Activated T-cell treated with anti-CD3 and anti-CD28 coated beads for 1 hour (primary cell): ENCODE results near the gene RALGAPA2.

Source experiments
- DNase-seq: peaks from one replicate; pipeline ENCODE4 v3.0.0-alpha.2; 2020; ENCODE audit warnings: low read depth

The RALGAPA2 gene

DNA sequence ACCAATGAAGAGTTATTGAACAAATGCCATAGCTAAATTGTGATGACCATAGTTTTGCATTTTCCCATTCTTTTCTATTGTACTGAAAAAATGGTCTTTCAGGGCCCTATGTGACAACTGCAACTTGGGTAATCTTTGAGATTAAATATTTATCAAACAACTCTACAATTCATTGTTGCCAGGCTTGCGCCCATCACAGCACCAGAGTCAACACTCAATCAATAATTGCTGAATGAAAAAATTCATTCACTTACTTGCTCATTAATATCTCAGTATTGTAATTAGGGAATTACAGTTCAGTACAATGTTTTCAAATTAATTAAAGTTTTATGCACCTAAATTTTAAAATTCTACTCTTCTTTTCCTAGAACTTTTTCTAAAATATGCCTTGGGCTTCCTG is 7.7 kb upstream of the RALGAPA2 start:
- no peak for DNase-seq

DNA sequence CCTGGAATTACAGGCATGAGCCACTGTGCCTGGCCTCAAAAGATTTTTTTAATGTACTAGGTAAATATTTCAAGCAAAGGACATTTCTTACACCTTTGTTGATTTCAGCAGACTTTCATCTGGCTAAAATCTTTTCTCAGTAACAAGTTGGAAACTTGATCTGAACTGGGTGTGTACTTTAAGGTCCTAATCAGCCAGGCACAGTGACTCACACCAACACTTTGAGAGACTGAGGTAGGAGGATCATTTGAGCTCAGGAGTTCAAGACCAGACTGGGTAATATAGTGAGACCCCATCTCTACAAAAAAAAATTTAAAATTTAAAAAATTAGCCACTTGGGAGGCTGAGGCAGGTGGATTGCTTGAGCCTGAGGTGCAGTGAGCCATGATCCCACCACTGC is 7.0 kb upstream of the RALGAPA2 start:
- no peak for DNase-seq

DNA sequence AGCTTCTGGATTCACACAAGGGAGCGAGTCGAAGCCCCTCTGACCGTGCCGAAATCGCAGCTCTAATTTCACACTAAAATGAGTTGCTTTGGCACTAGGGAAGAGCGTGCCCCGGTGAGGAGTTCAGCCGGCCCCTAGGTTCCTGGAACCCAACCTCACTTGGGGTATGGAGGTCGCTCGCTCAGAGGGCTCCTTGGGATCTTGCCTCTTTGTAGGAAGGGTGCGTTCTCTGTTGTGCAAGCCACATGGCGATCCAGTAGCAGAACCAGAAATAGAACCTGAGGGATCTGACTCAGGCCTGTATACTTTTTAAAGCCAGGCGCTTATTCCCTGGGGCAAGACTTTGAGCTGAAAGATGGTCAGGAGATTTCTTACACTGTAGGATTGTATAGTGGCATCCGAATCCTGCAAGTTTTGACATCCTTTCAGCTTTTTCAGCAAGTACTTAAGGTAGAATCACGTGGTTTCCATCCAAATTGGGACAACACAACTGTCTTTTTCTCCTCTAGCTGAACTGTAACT is 861 bp upstream of the RALGAPA2 start:
- DNase-seq, result no peak

DNA sequence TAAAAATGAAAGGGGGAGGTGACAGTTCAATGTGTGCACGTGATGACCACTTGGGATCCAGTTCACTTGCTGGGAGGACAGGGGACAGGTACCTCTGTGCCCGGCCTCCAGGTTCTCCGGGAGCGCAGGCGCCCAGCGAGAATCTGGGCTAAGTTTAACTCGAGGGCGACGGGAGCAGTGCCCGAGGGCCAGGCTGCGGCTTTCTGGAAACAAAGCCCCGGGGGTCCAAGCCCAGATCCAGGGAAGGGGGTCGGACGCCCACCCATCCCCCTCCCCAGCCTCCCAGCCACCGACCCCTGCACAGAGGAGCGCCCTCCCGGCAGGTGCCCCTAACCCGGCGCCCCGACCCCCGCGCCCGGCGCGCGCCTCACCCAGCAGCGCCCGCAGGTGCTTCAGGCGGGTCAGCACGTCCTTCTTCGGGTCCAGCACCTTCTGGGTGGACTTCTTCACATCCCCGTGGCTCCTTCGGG is 405 bp downstream of the RALGAPA2 start:
- DNase-seq, result peak; percentile 5

DNA sequence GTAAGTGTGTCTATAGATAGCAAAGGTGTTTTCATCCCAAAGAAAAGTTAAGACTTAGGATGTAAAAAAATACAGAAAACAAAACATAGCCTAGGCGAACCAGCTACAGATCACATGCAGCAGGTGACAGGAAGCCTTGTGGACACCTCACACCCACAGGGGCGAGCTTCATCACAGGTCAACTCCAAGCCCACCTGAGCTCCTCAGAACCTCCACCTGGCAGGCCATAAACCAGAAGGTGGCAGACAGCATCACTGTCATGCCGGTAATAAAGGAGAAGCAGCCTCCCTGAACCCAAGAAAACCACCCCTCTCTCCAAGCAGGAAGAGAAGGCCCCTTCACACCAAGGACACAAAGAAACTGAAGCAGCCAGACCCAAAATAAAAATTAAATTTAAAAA is 1.0 kb downstream of the RALGAPA2 start:
- no peak for DNase-seq

DNA sequence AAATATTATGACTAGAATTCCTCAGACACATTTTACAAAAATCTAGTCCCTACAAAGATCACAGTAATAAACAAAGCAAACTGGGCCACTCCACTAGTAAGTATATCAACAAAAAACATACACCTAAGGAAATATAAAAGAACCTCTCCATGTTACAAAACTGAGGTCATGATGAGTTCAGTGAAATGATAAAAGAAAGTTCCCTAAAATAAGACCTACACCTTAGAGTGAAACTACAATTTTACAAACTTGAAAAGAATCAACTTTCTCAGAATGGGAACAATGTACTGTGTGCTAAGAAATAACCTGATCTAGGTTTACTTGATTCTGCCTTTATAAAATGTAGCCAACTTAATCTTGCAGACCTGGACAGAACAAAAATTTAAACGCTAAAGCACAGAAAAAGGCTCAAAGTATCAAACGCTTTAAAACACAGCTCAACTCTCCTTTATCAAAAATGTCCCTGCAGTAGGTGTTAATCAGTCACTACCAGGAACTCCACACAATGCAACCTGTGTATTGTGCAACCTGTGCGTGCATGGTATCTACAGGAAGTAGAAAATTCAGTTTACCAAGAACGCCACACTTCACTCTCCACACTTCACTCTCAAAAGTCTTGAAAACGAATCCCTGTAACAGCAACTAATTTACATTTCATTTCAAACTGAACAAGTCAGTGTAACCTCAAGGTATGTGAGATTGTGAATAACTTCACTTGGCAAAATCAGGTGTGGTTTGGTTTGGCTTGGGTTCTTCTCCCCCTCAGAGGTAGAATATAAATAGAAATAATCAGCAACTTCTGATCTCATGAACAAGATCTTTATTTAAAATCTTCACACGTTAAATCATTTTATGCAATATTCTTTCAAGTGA is 1.8 kb downstream of the RALGAPA2 start:
- no peak for DNase-seq

DNA sequence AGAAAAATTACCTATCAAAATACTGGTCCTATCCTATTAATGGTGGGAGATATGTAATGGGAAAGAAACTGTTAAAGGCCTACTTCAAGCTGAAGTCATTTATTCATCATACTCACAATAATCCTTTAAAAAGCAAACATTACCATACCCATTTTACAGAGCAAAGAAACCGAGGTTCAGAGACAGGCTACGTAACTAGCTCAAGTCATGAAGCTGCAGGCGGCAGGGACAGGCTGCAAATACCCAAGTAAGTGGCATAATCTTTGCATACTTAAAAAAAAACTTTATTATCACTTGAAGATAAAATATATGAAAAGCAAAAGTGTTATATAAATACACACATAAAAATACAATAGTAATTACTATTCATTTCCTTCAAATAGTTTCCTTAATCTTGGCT is 2.6 kb downstream of the RALGAPA2 start:
- DNase-seq, result no peak

DNA sequence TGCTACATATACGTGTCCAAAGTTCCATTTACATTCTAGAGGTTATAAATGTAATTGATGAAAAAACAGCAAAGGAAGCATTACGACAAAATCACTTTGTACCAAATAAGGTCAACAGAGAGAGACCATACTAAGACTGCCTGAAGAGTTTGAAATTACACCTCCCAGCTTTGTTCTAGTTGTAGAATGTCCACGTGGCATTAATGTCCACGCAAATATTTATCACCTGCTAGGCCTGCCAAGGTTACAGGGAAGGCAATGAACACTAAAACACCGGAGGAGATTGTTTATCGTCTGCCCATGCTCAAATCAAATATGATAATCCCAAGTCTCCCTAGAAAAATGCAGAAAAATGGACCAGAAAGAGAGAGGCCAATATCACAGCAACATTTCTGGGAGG is 6.2 kb downstream of the RALGAPA2 start:
- DNase-seq, result no peak

DNA sequence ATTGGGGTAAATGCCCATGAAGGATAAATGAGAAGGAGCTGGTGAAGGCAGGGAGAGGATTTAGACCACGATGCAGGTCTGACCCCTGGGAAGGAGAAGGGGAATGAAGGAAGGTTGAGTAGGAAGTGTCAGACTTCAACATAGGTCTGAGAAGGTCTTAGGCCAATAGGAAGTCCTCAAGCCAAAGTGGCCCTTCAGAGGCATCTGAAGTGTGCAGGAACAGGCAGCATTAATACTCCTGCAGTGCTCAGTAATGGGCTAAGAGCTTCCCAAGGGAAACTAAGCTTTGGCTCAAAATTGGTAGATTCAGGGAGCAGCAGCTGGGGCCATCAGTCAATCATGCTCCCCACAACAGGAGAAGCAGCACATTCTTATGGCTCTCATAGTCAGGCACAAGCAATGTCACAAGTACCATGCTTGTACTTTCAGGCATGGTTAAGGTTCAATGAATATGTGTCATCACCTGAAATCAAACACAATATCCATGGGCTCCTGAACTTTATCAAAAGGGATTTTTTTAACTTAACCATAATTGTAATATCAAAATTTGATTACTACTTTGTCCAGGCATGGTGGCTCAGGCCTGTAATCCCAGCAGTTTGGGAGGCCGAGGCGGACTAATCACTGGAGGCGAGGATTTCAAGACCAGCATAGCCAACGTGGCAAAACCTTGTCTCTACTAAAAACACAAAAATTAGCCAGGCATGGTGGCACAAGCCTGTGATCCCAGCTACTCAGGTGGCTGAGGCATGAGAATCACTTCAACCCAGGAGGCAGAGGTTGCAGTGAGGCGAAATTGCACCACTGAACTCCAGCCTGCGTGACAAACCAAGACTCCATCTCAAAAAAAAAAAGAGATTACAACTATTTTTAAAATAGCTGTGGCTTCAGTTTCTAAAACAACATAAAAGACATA is 9.9 kb downstream of the RALGAPA2 start:
- no peak for DNase-seq

DNA sequence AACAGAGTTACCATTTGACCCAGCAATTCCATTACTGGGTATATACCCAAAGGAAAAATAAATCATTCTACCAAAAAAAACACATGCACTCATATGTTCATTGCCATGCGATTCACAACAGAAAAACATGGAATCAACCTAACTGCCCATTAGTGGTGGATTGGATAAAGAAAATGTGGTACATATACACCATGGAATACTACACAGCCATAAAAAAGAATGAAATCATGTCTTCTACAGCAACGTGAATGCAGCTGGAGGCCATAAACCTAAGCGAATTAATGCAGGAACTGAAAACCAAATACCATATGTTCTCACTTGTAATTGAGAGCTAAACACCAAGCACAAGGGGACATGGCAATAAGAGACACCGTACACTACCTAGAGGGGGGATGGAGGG is 12.5 kb downstream of the RALGAPA2 start:
- no peak for DNase-seq

DNA sequence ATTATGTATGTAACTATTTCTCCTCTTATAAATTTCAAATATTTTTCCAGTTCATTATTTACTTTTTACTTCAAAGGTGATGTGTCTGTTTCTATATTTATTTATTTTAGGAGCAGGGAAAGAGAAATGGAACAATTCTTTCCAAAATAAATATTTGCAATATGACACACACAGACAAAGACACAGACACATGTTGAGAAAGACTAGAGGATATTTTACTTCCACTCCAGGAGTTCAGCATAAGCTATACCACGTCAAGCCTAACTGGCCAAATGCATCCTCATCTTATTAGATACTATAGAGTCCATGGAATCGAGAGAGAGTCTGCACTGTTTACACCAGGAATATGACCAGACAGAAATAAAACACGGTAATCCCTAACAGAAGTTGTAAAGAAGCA is 13.3 kb downstream of the RALGAPA2 start:
- no peak for DNase-seq

DNA sequence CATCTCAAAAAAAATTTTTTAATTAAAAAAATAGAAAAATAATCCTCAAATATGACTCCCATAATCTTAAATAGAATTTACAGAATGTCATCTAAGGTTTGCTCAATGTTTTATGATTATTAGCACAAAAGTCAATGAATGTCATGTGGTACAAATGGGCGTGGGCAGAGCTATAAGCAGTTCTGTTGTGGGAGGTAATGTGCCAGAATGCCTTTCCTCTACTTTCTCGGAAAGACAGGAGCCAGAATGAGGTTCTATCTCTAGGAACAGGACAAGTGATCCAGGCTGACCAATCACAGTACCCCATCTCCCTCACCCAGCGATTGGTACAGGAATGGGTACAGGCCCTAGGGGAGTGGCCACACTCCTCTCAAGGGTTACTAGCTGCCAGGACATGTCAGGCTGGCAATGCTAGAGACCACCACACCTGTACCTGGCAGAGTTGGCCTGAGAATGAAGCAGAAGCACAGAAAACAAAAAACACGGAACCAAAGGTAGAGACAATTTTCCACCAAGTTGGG is 15.1 kb downstream of the RALGAPA2 start:
- DNase-seq, result no peak

DNA sequence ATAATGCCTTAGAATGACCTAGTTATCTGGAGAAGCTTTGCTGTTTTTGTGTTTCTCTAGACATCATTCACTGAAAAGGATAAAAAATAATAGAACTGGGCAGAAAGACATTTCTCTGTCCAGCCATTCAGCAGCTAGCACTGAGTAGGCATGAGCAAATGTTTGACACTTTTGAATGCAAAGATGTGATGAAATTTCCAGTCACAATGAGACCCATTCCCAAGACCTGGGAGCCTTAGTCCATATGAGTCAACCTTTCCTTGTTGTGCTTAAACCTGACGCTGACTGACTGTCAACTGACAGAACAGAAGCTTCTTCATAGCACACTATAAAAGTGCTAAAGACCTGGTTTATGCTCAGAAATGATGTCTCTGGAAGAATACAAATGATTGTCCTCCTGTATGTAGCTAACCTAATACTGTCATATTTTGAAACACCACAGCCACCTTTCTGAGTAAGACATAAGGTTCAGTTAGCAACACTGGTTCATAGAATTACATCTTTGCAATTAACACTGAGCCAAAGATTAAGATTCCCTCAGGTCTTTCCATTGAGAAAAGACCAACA is 17.1 kb downstream of the RALGAPA2 start:
- no peak for DNase-seq

DNA sequence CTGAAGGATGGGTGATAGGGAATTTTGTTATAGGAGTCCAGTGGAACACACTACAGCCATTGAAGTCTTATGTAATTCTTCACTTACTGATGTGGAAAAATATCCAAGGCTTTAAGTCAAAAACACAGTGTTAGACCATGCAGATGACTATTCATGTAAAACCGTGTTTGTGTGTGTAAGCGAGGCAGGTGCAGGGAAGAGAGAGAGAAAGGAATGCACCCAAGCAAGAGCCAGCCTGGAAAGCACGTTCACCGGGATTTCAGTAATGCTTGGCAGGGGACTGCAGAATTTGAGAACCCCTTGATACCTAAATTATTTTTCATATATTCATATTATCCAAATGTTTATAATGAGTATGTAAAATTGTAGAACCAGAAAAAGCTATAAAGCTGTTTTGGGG is 17.9 kb downstream of the RALGAPA2 start:
- DNase-seq, result no peak

DNA sequence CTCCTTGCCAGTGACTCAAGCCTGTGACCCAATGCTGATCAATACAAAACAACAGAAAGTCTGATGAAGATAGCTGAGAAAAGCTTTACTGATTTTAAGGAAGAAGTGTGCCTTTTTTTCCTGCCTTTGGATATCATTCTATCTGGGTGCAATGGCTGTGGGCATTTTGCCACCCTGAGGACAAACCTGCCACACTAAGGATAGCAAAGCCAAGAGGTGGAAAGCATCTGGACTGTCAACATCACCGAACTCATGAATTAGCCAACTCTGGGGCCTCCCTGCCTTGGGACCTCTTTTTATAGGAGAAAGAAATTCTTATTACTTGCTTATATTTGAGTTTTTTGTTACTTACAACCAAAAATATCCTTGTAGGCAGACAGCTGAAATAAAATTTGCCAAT is 19.9 kb downstream of the RALGAPA2 start:
- DNase-seq, result no peak

DNA sequence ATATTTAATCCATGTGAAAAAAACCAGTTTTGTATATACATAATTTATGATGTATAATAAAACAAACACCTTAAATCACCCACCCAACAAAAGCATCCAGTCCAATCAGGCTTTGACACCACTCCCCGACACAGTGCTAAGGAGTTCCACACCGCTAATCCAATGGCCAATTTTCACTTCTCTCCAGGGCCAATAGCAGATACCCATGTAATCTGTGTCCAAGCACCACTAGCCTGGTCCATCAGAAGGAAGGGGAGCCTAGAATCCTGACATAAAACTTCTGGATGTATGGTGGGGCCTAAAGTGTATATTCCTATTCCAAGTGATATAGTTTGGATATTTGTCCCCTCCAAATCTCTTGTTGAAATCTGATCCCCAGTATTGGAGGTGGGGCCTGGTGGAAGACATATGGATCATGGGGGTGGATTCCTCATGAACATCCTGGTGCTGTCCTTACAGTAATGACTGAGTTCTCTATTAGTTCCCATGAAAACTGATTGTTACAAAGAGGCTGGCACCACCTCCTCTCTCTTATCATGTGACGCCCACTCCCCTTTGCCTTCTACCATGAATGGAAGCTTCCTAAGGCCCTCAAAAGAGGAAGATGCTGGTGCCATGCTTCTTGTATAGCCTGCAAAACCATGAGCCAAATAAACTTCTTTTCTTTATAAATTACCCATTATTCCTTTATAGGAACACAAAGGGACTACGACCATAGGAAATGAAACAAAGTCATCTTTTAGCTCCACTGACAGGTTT is 20.8 kb downstream of the RALGAPA2 start:
- DNase-seq, result no peak

DNA sequence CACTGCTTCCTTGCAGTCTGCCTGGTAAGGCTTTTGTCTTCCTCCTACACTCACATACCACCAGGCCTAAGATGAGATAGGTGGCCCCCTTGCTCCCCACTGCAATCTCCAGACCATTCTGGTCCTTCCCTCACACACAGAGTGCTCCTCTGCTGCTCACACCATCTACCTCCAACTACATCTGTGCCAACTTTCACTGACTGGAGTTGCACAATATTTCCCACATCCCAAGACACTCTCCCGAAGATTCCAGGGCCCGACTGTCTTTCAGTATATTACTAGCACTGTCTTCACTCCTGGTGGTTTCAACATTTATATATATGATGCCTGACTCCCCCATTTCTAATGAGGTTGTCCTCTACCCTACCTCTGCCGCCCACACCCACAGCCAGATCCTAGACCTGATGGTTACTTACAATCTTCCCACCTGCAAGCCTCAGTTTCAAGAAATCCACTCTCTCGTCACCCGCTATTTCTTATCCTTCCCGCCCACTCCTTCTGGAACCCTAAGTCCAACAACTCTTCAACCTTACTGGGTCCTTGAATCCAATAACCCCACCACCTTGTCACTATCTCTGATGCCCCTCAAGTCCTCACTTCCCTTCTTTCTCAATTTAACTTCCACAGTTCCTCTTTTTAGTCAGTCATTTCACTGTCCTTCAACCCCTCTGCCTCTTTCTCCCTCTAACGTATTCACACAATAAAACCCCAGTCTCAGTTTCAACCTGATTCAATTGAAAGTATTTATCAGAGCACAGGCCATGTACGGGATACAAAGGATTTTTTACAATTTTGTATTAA is 21.6 kb downstream of the RALGAPA2 start:
- no peak for DNase-seq

DNA sequence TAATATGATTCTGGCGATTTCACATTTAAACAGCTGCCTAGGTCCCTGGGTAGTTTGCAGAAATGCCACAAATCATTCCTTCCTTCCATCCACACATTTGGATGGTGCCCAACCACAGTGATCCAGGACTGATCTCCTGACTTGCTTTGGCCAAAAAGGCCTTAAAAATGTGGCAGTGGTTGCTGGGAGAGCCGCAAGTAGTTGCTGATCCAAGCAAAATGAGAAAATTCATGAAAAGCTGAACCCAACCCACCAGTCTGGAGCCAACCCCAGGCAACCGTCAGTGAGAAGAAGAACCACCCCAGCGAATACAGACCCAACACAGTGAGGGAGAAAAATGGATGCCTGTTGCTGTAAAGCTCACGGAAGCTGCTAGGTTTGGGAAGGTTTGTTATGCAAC is 25.1 kb downstream of the RALGAPA2 start:
- no peak for DNase-seq

DNA sequence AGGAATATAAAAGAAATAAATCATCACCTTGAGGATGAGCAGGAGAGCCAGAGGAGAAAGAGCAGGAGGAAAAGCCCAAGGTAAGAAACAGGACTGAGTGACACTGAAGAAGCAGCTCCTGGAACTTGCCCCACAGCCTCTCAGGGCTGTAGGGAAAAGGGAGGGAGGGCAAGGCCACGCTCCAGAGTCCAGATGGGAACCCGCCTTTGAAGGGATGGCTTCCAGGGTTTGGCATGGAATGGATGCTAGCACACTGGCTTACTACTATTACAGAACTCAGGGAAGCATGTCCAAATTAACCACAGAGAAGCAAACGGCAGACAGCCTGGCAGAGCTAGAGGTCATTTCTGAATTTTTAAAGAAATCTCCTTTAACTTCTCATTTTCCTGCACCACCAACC is 26.8 kb downstream of the RALGAPA2 start:
- DNase-seq, result no peak

DNA sequence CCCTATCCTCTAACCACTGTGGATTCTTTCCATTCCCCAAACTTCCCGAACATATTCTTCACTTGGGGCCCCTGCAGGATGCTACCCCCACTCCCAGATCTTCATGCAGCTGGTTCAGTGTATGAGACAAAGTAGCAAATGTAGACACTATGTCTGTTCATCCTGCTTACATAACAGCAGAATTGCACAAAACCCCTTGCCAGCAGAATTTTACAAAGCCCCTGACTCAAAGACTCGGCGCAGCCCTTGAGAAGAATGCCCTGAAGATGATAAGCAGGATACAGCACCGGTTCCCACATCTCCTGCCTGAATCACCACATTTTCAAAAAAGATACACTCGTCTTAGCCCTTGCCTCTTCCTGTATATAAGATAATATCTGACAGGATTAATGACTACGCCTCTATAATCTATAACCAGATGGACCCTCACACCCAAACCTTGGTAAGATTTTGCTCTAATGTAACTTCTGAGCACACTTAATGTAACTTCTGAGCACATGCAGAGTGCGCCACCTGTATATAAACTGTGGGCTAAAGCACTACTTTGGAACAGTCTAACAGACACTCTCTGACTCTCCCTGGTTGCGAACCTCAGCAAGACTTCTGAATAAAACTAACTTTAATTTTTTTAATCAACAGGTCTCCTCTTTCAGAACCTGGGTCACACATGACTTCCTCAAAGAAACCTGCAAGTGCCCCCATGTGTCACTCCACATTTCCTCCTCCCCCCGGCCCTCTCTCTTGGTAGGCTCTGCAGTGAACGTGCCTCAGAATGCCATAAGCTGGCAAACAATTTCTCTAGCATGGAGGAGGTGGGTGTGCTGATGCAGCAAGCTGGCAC is 28.7 kb downstream of the RALGAPA2 start:
- DNase-seq, result no peak
